Peyer's patch (tissue), 4 donors: ENCODE data around the gene TSPAN9.

Experiments used
- POLR2A ChIP-seq, 2 donors: fragments of 450-650 bp; IDR thresholded peaks; one replicate each; pipeline ENCODE4 v1.5.1; 2017; ENCODE audit warnings: antibody characterized with exemption in 2 of 2, mild to moderate bottlenecking in 2 of 2, moderate library complexity in 2 of 2
- TF ChIP-seq, protein P1 (sequence below), 6 experiments: fragments of 450-650 bp in 4 of 6; fragments of 200-600 bp in 2 of 6; sonication (generic) in 1 of 6; IDR thresholded peaks; one replicate each; pipeline ENCODE4 v1.5.1; 2017 to 2019; ENCODE audit warnings: antibody characterized with exemption in 6 of 6, mild to moderate bottlenecking in 3 of 6, moderate library complexity in 1 of 6

DNA sequence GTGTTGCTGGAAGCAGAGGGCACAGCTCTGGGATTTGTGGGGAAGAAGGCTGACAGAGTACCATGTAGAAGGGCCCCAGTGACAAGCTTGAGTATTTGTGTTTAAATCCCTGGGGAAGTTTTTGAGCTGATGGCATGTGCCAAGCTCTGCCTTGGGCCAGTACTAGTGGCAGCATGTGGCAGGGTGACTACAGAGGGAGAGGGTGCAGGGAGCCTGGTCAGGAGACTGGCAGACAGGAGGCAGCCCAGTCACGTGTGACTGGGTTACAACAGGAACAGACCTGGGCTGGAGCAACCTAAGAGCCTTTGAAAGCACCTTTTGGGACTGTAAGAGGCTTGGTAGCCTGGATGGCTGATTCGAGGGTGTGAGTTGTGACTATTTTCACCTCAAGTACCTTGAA, 112.1 kb downstream of the TSPAN9 start:
- TF ChIP-seq, protein P1, sequence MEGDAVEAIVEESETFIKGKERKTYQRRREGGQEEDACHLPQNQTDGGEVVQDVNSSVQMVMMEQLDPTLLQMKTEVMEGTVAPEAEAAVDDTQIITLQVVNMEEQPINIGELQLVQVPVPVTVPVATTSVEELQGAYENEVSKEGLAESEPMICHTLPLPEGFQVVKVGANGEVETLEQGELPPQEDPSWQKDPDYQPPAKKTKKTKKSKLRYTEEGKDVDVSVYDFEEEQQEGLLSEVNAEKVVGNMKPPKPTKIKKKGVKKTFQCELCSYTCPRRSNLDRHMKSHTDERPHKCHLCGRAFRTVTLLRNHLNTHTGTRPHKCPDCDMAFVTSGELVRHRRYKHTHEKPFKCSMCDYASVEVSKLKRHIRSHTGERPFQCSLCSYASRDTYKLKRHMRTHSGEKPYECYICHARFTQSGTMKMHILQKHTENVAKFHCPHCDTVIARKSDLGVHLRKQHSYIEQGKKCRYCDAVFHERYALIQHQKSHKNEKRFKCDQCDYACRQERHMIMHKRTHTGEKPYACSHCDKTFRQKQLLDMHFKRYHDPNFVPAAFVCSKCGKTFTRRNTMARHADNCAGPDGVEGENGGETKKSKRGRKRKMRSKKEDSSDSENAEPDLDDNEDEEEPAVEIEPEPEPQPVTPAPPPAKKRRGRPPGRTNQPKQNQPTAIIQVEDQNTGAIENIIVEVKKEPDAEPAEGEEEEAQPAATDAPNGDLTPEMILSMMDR (IDR thresholded peaks at IDR 0.05): no peak
- TF ChIP-seq POLR2A (IDR thresholded peaks at IDR 0.05): no peak
